ENCODE results near the gene SUSD6.
A peak's percentile ranks its signal among the peaks of the same experiment; 100 is the strongest.

Gene SUSD6

DNA sequence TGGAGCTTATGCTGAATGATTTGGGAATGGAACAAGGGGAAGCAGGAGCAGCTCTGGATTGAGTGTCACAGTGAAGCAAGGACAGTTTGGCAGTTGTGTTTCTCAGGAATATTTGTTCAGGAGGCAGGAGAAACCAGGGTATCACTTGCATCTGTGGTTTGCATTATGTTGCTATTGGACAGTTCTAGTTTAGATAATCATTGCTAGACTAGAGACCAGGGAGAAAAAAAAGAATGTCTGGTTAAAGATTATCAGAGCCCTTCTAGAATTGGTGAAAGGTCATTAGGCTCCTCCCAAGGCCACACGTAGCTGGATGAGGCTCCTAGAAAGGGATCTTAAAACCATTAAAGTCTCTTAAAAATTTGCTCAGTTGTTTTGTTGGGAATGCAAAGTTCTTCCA is 138.6 kb downstream of the SUSD6 start:
- H3K4me3 ChIP-seq (ENCODE audit: low read length): no peak overlapping the region
- H3K4me2 ChIP-seq (ENCODE audit: low read length): no peak overlapping the region
- no peaks in the 10 kb centered on the region for H3K9me2 ChIP-seq (replicated peaks; ENCODE audit: control insufficient read depth, low read length)
- no peak overlapping the region for H3K27ac ChIP-seq (ENCODE audit: low read depth, low read length)
- no peaks in the 10 kb centered on the region for H3K27me3 ChIP-seq (ENCODE audit: control insufficient read depth, low read length)
- H3K9me3 ChIP-seq (ENCODE audit: control insufficient read depth, insufficient read depth, low read length): no peaks in the 10 kb centered on the region
- TF ChIP-seq EZH2phosphoT487 (IDR thresholded peaks at IDR 0.05; ENCODE audit: borderline replicate concordance, low read length): no peak
- TF ChIP-seq, protein P1, sequence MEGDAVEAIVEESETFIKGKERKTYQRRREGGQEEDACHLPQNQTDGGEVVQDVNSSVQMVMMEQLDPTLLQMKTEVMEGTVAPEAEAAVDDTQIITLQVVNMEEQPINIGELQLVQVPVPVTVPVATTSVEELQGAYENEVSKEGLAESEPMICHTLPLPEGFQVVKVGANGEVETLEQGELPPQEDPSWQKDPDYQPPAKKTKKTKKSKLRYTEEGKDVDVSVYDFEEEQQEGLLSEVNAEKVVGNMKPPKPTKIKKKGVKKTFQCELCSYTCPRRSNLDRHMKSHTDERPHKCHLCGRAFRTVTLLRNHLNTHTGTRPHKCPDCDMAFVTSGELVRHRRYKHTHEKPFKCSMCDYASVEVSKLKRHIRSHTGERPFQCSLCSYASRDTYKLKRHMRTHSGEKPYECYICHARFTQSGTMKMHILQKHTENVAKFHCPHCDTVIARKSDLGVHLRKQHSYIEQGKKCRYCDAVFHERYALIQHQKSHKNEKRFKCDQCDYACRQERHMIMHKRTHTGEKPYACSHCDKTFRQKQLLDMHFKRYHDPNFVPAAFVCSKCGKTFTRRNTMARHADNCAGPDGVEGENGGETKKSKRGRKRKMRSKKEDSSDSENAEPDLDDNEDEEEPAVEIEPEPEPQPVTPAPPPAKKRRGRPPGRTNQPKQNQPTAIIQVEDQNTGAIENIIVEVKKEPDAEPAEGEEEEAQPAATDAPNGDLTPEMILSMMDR (IDR thresholded peaks at IDR 0.05; ENCODE audit: low read depth, low read length, poor library complexity, severe bottlenecking): no peak
- H3F3A ChIP-seq (ENCODE audit: control insufficient read depth, insufficient read depth): no peaks in the 10 kb centered on the region
- no peaks in the 10 kb centered on the region for H3K79me2 ChIP-seq (ENCODE audit: control insufficient read depth, low read length)
- H4K20me1 ChIP-seq (ENCODE audit: control insufficient read depth, insufficient read depth, low read depth, low read length): no peaks in the 10 kb centered on the region
- H3K36me3 ChIP-seq (ENCODE audit: control insufficient read depth, low read length): no peaks in the 10 kb centered on the region
- H3K4me1 ChIP-seq (ENCODE audit: control insufficient read depth, low read length): peaks cover 27% of the 10 kb centered on the region

DNA sequence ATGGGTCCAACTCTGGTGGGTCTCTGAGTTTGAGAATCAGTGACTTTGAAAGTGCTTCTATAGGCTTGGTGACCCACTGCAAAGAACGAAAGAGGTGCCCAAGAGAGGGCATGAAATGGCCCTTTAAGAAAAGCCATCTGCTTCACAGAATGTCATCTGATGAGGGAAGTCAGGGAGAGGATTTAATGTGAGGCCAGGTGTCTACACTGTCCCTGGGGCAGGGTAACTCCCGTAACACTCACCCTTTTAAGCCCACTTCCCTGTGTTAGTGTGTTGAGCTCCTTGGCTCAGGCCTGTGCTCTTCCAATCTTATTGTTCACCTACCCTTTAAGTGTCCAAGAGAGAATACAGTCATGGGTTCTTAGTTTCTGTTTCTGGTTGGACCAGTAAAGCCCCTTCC is 139.1 kb downstream of the SUSD6 start:
- Histone ChIP-seq H3K4me2 (ENCODE audit: low read length) (no peak overlapping the region), H3K79me2 (ENCODE audit: control insufficient read depth, low read length) (no peaks in the 10 kb centered on the region), H3K36me3 (ENCODE audit: control insufficient read depth, low read length) (no peaks in the 10 kb centered on the region), H3F3A (ENCODE audit: control insufficient read depth, insufficient read depth) (no peaks in the 10 kb centered on the region), H3K4me3 (ENCODE audit: low read length) (no peak overlapping the region), H3K9me2 (replicated peaks; ENCODE audit: control insufficient read depth, low read length) (no peaks in the 10 kb centered on the region), H4K20me1 (ENCODE audit: control insufficient read depth, insufficient read depth, low read depth, low read length) (no peaks in the 10 kb centered on the region), H3K9me3 (ENCODE audit: control insufficient read depth, insufficient read depth, low read length) (no peaks in the 10 kb centered on the region), H3K4me1 (ENCODE audit: control insufficient read depth, low read length) (peaks cover 33% of the 10 kb centered on the region), H3K27me3 (ENCODE audit: control insufficient read depth, low read length) (no peaks in the 10 kb centered on the region), H3K27ac (ENCODE audit: low read depth, low read length) (no peak overlapping the region)
- TF ChIP-seq, protein P1 (IDR thresholded peaks at IDR 0.05; ENCODE audit: low read depth, low read length, poor library complexity, severe bottlenecking): no peak
- no peak for TF ChIP-seq EZH2phosphoT487 (IDR thresholded peaks at IDR 0.05; ENCODE audit: borderline replicate concordance, low read length)

DNA sequence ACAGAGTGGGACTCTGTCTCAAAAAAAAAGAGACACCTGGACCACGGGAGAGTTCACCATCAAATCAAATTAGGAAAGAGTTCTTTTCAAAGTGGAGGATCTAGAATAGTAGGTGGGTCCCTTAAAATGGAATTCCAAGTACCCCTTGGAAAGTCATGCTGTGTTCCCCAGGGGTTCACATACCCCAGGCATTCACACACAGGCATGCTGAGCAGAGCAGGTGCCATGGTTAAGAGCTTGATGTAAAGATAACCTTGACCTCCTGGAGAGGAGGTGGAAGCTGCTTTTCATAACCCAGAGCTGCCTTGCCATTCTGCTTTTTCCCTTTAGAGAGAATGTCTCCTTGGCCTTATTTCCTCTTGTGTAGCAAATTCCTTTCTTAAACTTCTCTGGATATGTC is 141.4 kb downstream of the SUSD6 start:
- H3K9me3 ChIP-seq (ENCODE audit: control insufficient read depth, insufficient read depth, low read length): no peaks in the 10 kb centered on the region
- no peak overlapping the region for H3K27ac ChIP-seq (ENCODE audit: low read depth, low read length)
- H3K79me2 ChIP-seq (ENCODE audit: control insufficient read depth, low read length): no peaks in the 10 kb centered on the region
- H3F3A ChIP-seq (ENCODE audit: control insufficient read depth, insufficient read depth): no peaks in the 10 kb centered on the region
- H3K36me3 ChIP-seq (ENCODE audit: control insufficient read depth, low read length): no peaks in the 10 kb centered on the region
- peaks cover 34% of the 10 kb centered on the region for H3K4me1 ChIP-seq (ENCODE audit: control insufficient read depth, low read length)
- no peak for TF ChIP-seq EZH2phosphoT487 (IDR thresholded peaks at IDR 0.05; ENCODE audit: borderline replicate concordance, low read length)
- TF ChIP-seq, protein P1 (IDR thresholded peaks at IDR 0.05; ENCODE audit: low read depth, low read length, poor library complexity, severe bottlenecking): no peak
- no peak overlapping the region for H3K4me3 ChIP-seq (ENCODE audit: low read length)
- no peaks in the 10 kb centered on the region for H4K20me1 ChIP-seq (ENCODE audit: control insufficient read depth, insufficient read depth, low read depth, low read length)
- H3K4me2 ChIP-seq (ENCODE audit: low read length): no peak overlapping the region
- no peaks in the 10 kb centered on the region for H3K27me3 ChIP-seq (ENCODE audit: control insufficient read depth, low read length)
- H3K9me2 ChIP-seq (replicated peaks; ENCODE audit: control insufficient read depth, low read length): no peaks in the 10 kb centered on the region

DNA sequence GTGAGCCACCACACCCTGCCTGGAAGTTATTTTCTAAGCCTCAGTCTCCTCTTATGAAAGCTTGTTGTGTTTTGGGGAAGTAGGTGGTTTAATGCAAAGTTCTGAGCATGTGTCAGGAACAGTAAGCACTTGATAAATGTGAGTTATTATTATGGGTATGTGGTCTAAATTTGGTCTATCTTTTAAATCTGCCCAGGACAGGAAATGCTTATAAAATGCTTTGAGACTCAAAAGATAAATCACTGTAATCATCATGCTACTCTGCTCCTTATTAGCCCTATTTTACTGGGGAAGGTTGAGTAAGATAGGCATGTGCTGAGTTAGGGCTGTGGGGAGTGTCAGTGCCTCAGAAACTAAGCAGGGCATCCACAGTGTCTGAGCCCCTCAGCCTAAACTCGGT is 142.5 kb downstream of the SUSD6 start:
- Histone ChIP-seq H3F3A (ENCODE audit: control insufficient read depth, insufficient read depth) (no peaks in the 10 kb centered on the region), H3K4me1 (ENCODE audit: control insufficient read depth, low read length) (peaks cover 34% of the 10 kb centered on the region), H3K27ac (ENCODE audit: low read depth, low read length) (peak overlapping the region; percentile 49), H3K79me2 (ENCODE audit: control insufficient read depth, low read length) (no peaks in the 10 kb centered on the region), H3K36me3 (ENCODE audit: control insufficient read depth, low read length) (no peaks in the 10 kb centered on the region), H3K9me2 (replicated peaks; ENCODE audit: control insufficient read depth, low read length) (no peaks in the 10 kb centered on the region), H3K4me3 (ENCODE audit: low read length) (peak overlapping the region; percentile 32), H3K27me3 (ENCODE audit: control insufficient read depth, low read length) (no peaks in the 10 kb centered on the region), H3K9me3 (ENCODE audit: control insufficient read depth, insufficient read depth, low read length) (no peaks in the 10 kb centered on the region), H3K4me2 (ENCODE audit: low read length) (peak overlapping the region; percentile 52), H4K20me1 (ENCODE audit: control insufficient read depth, insufficient read depth, low read depth, low read length) (no peaks in the 10 kb centered on the region)
- TF ChIP-seq, protein P1 (IDR thresholded peaks at IDR 0.05; ENCODE audit: low read depth, low read length, poor library complexity, severe bottlenecking): no peak
- no peak for TF ChIP-seq EZH2phosphoT487 (IDR thresholded peaks at IDR 0.05; ENCODE audit: borderline replicate concordance, low read length)

All from DOHH2 (cell line).